Mesothelial cell of epicardium (in vitro differentiated cells): Measurements from ENCODE around the gene SLC37A1. TPM values are rescaled to one million over a fixed set of nuclear protein-coding genes. Genes with fewer than 3 reads are reported as not detected.

Experiments
- DNase-seq, 2 experiments: peaks; one replicate each; pipeline ENCODE4 v3.0.0; 2021; ENCODE audit warnings: low spot score in 2 of 2; ENCODE audit not compliant: unreplicated experiment in 2 of 2
- H3K27ac Mint-ChIP-seq: 2 replicates; pipeline ENCODE4 v1.8.0; 2021; ENCODE audit warnings: mixed read lengths
- H3K27me3 Mint-ChIP-seq: 2 replicates; pipeline ENCODE4 v1.8.0; 2021; ENCODE audit warnings: low read depth, mixed read lengths
- H3K36me3 Mint-ChIP-seq: 2 replicates; pipeline ENCODE4 v1.8.0; 2021; ENCODE audit warnings: mixed read lengths
- H3K4me1 Mint-ChIP-seq: 2 replicates; pipeline ENCODE4 v1.8.0; 2021; ENCODE audit warnings: mixed read lengths
- H3K4me3 Mint-ChIP-seq: 2 replicates; pipeline ENCODE4 v1.8.0; 2021; ENCODE audit warnings: mild to moderate bottlenecking, moderate library complexity, mixed read lengths
- H3K9me3 Mint-ChIP-seq: 2 replicates; pipeline ENCODE4 v1.8.0; 2021; ENCODE audit warnings: mixed read lengths
- CTCF ChIP-seq: fragments of 200-600 bp; sonication (generic); IDR thresholded peaks from one replicate; pipeline ENCODE4 v1.5.0; 2021; ENCODE audit warnings: antibody characterized with exemption; ENCODE audit not compliant: unreplicated experiment
- total RNA-seq: library from RNA; stranded (reverse); gene quantifications from 3 replicates; pipeline ENCODE4 v1.2.1, GENCODE V29; 2021

SLC37A1 gene
- total RNA-seq, 1 donor from 2014 or later, result 13.0 TPM

DNA sequence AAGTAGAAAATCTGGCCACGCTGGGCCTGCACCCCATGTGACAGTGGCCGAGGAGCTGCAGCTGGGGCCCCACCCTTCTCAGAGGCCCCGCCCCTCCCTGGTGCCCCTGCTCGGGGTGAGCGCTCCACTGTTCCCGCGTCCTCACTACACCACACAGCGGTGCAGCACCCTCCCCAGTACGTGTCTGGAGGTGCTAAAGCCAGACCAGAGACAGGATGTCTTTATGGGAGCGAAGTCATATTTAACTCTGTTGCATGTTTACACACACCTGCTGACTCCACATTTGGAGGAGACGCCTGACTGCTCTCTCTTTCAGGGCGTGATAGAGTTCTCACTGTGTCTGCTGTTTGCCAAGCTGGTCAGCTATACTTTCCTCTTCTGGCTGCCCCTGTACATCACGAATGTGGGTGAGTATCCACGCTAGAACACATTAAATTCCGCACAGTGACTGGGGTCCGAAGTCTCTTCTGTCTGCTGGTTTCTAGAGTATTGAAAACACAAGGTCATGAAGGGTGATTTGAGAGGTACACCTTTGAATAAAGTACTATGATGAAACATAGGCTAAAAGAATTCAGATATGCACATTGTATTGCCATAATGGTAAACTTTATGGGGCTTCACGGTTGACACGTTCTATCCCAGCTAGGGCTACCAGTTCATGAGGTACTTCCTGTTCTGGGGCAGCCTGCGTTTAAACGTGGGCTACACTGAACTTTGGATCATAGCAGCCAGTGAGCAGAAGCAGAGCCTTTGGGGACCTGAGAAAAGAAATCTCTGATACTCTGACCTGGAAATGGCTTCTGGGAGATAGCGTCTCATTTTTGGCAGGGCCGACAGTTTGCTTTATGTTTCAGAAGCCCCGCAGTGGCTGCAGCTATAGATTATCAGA is 48.4 kb downstream of the SLC37A1 start:
- no peaks in the 10 kb centered on the region for H3K4me1 Mint-ChIP-seq
- TF ChIP-seq CTCF, result no peak
- H3K36me3 Mint-ChIP-seq, result peaks cover 7% of the 10 kb centered on the region
- no peaks in the 10 kb centered on the region for H3K27me3 Mint-ChIP-seq
- DNase-seq, result no peak
- H3K27ac Mint-ChIP-seq, result no peak overlapping the region
- H3K9me3 Mint-ChIP-seq, result no peaks in the 10 kb centered on the region
- H3K4me3 Mint-ChIP-seq, result no peak overlapping the region

DNA sequence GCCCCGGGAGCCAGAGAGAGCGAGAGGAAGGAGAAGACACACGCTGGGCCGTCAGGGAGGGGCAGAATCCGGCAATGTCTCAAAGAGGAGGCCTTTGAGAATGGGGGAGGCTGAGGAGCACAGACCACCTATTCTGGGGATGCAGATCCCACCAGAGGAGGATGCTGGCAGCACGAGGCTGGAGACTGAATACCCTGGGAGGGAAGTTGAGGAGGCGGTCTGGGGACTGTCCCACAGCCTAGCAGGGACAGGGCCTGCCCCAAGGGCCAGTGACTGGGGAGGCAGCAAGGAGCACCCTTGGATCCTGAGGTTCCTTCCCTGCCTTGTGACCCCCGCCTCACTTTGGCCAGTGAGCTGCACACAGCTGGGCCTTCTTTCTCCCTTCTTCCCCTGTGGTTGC is 49.2 kb downstream of the SLC37A1 start:
- no peaks in the 10 kb centered on the region for H3K4me1 Mint-ChIP-seq
- H3K27me3 Mint-ChIP-seq, result no peaks in the 10 kb centered on the region
- peak in 1 of 2 experiments; percentile 1 for DNase-seq
- H3K9me3 Mint-ChIP-seq, result no peaks in the 10 kb centered on the region
- H3K36me3 Mint-ChIP-seq, result peaks cover 7% of the 10 kb centered on the region
- H3K27ac Mint-ChIP-seq, result no peak overlapping the region
- no peak for TF ChIP-seq CTCF
- no peak overlapping the region for H3K4me3 Mint-ChIP-seq

GRCh38 chr21:42563261-42563660 is 49.6 kb downstream of the SLC37A1 start:
- TF ChIP-seq CTCF, result no peak
- no peak overlapping the region for H3K4me3 Mint-ChIP-seq
- no peaks in the 10 kb centered on the region for H3K9me3 Mint-ChIP-seq
- no peak overlapping the region for H3K27ac Mint-ChIP-seq
- peak in 1 of 2 experiments; percentile 5 for DNase-seq
- peaks cover 7% of the 10 kb centered on the region for H3K36me3 Mint-ChIP-seq
- no peaks in the 10 kb centered on the region for H3K4me1 Mint-ChIP-seq
- H3K27me3 Mint-ChIP-seq, result no peaks in the 10 kb centered on the region

GRCh38 chr21:42563686-42564085 is 50.0 kb downstream of the SLC37A1 start:
- no peak for TF ChIP-seq CTCF
- DNase-seq, result peak in 1 of 2 experiments; percentile 11
- Mint-ChIP-seq H3K36me3 (peaks cover 7% of the 10 kb centered on the region), H3K27ac (no peak overlapping the region), H3K4me1 (no peaks in the 10 kb centered on the region), H3K27me3 (no peaks in the 10 kb centered on the region), H3K9me3 (no peaks in the 10 kb centered on the region), H3K4me3 (no peak overlapping the region)

GRCh38 chr21:42564561-42564971 is 50.9 kb downstream of the SLC37A1 start:
- peaks cover 8% of the 10 kb centered on the region for H3K36me3 Mint-ChIP-seq
- H3K4me1 Mint-ChIP-seq, result no peaks in the 10 kb centered on the region
- H3K27ac Mint-ChIP-seq, result no peak overlapping the region
- no peaks in the 10 kb centered on the region for H3K27me3 Mint-ChIP-seq
- TF ChIP-seq CTCF, result no peak
- DNase-seq, result no peak
- no peak overlapping the region for H3K4me3 Mint-ChIP-seq
- no peaks in the 10 kb centered on the region for H3K9me3 Mint-ChIP-seq
